ENCODE measurements around the gene ZP1.

DNA sequence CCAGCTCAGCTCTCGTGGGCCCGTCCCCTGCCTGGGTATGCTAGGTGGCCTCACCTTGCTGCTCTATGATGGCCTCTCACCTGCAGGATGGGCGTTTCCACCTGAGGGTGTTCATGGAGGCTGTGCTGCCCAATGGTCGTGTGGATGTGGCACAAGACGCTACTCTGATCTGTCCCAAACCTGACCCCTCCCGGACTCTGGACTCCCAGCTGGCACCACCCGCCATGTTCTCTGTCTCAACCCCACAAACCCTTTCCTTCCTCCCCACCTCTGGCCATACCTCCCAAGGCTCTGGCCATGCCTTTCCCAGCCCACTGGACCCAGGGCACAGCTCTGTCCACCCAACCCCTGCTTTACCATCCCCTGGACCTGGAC, 2.1 kb downstream of the ZP1 start:
- TF ChIP-seq, protein P1, sequence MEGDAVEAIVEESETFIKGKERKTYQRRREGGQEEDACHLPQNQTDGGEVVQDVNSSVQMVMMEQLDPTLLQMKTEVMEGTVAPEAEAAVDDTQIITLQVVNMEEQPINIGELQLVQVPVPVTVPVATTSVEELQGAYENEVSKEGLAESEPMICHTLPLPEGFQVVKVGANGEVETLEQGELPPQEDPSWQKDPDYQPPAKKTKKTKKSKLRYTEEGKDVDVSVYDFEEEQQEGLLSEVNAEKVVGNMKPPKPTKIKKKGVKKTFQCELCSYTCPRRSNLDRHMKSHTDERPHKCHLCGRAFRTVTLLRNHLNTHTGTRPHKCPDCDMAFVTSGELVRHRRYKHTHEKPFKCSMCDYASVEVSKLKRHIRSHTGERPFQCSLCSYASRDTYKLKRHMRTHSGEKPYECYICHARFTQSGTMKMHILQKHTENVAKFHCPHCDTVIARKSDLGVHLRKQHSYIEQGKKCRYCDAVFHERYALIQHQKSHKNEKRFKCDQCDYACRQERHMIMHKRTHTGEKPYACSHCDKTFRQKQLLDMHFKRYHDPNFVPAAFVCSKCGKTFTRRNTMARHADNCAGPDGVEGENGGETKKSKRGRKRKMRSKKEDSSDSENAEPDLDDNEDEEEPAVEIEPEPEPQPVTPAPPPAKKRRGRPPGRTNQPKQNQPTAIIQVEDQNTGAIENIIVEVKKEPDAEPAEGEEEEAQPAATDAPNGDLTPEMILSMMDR (IDR thresholded peaks at IDR 0.05), result no peak
- no peak for TF ChIP-seq POLR2A (IDR thresholded peaks at IDR 0.05)

Data from Peyer's patch (tissue), 4 donors.